ENCODE results near the gene PRM2.
A peak's percentile ranks its signal among the peaks of the same experiment; 100 is the strongest.
"Not testable (repeated sequence)": the region's sequence is repeated elsewhere in the genome, so short reads cannot be mapped to it uniquely, and the experiment has no call there.

Gene PRM2

DNA sequence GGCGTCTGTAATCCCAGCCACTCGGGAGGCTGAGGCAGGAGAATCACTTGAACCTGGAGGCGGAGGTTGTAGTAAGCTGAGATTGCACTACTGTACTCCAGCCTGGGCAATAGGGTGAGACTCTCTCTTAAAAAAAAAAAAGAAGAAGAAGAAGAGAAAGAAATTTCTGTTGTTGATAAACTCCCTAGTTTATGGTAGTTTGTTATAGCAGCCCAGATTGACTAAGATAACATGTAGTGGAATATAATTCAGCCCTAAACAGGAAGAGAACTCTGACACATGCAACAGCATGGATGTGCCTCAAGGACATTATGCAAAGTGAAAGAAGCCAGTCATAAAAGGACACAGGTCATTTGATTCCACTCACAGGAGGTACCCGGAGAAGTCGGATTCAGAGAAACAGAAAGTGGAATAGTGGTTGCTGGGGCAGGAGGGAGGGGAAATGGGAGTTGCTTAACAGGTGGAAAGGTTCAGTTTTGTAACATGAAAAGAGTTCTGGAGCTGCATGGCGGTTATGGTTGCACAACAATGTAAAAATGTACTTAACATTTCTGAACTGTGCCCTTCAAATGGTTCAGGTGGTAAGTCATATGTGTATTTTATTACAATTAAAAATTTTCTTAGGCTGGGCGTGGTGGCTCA is 30.8 kb upstream of the PRM2 start:
- DNase-seq, result no peak

DNA sequence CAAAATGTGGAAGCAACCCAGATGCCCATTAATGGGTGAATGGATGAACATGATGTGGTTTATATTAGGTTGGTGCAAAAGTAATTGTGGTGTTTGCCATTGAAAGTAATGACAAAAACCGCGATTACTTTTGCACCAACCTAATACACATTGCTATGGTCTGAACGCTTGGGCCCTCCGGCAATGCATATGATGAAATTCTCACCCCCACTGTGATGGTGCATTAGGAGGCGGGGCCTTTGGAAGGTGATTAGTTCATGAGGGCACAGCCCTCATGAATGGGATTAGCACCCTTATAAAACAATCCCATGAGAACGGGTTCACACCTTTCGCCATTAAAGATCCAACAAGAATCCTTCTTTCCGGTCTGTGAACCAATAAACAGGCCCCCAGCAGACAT is 30.1 kb upstream of the PRM2 start:
- DNase-seq, result no peak

DNA sequence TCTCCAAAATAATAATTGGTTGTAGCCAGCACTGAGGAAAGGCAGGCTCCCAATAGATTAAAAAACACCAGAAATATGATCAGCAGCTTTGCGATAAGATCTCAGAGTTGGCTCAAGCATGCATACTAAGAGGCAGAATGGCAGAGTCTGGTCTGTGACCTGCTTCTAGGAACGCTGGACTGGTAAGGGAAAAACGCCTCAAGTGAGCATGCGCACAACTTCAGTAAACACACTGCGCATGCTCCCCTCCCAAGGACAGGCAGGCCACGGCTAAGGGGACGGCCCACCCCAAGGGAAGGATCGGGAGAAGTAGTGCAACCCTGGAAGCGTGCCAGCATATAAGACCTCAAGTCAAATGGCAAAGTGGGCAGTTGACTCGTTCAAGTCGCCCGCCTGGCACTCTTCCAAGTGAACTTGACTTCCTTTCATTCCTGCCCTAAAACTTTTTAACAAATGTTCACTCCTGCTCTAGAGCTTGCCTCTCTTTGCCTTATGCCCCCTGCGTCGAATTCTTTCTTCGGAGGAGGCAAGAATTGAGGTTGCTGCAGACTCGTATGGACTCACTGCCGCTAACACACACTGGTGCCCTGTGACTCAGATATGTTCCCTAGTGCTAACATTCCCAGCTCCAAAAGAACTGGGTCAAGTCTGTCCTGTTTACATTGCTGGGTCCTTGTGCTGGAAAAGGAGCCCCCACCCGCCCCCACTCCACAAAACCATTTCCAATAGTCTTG is 27.3 kb upstream of the PRM2 start:
- no peak for DNase-seq

DNA sequence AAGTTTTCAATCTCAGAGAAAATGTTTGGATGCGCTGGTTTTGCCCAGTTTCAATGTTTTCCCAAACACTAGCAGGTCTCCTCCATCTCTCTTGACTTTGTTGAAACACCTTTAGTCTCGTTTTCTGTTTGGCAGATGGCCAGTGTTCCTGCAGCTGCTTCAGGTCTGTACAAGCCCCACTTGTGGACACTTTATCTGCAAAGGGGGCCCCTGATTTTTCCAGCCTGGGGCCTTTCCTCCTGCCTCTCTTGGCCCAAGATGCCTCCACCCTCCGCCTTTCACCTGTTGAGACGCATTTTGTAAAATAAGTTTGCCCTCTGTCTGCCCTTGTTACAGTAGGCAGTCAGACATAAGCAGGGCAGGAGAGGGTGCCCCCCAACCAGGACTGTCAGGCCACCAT is 26.7 kb upstream of the PRM2 start:
- no peak for DNase-seq

DNA sequence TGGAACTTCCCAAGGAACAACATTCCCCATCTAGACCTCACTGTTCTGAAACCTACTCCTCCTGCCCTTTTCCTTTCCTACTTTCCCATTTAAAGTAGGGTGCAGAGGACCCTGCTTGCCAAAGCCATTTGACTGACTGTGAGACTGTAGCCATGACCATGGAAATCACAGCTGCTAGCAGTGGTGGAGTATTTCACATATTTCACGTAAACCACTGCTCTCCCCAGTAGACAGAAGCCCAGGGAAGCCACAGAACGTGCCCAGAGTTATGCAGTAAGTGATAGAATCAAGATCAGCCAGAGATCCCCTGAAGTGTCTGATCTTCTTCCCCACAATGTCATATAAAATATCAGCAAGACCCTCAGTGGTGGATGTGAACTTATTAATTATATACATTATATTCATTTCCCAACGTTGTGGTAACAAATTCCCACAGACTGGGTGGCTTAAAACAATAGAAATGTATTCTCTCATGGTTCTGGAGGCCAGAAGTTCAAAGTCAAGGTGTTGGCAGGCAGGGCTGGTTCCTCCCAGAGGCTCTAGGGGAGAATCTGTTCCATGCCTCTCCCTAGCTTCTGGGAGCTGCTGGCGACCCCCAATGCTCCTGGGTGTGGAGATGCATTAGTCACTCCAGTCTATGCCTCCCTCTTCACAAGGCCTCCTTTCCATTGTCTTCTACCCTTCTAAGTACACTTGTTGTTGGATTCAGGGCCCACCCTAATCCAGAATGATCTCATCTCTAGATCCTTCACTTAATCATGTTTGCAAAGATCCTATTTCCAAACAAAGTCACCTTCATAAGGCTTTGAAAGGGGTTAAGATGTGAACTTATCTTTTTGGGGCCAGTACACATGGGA is 25.6 kb upstream of the PRM2 start:
- DNase-seq, result no peak

DNA sequence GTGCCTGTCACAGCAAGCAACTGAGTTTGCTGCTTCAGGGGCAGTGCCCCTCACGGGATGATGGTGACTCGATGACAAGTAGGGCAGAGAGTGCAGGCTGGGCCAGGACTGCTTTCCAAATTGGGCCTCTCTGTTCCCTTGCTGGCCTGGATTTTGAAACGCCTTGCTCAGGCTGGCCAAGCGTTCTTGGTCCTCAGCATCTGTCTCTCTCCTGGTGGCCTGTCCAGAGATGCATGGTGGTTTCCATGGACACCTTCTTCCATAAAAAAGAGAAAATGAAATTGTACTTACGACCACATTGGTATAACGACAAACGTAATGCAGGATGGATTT is 24.2 kb upstream of the PRM2 start:
- DNase-seq, result no peak

DNA sequence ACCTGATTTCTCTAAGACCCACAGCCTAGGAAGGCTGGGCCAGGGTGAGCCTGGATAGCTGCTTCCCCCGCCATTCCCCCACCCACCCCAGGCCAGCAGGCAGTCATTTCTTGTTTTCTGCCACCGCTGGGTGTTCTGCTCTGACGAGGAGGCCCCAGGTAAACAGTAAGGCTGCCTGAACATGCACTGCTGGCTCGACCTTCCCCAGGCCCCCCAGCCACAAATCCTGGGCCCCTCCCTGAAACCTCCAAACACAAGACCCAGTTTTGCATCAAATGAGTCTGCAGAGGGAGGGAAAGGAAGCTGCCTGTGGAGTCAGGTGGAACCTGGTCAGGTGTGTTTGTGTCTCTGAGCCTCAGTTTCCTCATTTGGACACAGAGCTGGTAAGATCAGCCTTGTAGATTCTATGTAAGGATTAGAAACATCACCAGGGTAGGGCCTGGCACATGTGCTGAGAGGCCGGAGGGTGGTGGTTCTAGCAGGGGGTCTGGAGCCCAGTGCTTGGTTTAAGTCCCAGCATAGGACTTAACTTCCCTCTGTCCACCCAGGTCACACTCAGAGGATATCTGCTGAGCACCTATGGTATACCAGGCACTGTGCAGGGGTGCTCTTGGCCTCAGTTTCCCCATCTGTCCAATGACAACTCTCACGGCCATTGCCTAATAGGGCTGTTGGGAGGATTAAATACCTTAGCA is 23.7 kb upstream of the PRM2 start:
- DNase-seq, result no peak

DNA sequence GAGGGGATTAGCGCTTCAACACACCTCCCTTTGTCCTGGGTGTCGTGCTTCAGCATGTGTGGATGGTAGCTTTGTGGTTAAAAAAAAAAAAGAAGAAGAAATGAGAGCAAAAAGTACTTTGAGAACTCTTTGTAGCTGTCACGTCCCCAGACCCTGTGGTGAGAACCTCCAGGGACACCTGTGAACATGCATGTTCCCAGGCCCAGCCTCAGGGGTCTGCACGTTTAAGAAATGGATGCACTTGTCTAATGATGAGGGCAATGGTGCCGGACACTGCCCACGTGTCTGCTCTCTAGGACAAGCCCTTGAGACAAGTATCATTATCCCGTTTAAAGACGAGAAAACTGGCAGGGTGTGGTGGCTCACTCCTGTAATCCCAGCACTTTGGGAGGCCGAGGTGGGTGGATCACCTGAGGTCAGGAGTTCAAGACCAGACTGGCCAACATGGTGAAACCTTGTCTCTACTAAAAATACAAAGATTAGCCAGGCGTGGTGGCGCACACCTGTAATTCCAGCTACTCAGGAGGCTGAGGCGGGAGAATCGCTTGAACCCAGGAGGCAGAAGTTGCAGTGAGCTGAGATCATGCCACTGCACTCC is 22.8 kb upstream of the PRM2 start:
- not testable (repeated sequence) for DNase-seq

DNA sequence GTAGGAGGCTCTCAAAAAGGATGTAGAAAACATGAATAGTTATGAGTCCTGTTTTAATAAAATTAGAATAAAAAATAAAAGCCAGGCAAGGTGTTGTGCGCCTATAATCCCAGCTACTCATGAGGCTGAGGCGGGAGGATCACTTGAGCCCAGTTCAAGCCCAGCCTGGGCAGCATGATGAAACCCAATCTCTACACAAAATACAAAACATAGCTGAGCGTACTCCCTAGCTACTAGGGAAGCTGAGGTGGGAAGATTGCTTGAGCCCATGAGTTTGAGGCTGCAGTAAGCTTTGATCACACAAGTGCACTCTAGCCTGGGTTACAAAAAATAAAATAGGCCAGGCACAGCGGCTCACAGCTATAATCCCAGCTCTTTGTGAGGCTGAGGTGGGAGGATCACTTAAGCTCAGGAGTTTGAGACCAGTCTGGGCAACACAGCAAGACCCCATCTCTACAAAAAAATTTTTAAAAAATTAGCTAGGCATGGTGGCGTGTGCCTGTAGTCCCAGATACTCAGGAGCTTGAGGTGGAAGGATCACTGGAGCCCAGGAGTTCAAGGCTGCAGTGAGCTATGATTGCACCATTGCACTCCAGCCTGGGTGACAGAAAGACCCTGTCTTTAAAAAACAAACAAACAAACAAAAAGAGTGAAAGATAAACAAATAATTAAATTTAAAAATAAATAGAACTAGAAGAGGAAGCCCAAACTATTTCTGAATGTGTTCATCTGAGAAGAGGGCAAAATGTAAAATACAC is 22.0 kb upstream of the PRM2 start:
- no peak for DNase-seq

DNA sequence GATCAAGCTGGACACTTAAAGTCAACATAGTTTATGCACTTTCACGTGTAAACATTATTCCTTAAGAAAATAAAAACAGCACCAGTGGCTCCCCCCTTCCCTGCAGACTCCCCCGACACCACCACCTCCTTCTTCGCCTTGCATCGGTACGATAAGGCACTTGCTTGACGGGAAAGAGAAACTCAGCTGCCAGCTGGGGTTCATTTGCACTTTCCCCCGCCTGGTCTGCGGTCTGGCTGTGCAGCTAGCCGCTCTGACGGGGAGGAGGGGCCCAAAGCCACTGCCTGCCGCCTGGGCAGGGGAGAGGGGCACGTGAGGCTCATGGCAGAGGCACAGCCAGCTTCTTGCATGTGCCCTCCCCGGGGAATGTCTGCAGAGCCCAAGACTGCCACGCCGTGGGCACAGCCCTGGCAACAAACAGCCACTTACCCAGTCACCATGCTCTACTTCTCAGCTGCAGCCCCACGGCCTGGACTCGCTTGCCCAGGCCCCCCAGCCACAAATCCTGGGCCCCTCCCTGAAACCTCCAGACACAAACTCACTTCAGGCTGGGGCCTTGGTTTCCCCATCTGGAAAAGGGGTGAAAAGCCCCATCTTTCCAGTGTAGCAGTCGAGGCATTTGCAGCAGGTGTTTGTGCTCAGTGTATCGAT is 21.3 kb upstream of the PRM2 start:
- DNase-seq, result peak; percentile 53 to 62

DNA sequence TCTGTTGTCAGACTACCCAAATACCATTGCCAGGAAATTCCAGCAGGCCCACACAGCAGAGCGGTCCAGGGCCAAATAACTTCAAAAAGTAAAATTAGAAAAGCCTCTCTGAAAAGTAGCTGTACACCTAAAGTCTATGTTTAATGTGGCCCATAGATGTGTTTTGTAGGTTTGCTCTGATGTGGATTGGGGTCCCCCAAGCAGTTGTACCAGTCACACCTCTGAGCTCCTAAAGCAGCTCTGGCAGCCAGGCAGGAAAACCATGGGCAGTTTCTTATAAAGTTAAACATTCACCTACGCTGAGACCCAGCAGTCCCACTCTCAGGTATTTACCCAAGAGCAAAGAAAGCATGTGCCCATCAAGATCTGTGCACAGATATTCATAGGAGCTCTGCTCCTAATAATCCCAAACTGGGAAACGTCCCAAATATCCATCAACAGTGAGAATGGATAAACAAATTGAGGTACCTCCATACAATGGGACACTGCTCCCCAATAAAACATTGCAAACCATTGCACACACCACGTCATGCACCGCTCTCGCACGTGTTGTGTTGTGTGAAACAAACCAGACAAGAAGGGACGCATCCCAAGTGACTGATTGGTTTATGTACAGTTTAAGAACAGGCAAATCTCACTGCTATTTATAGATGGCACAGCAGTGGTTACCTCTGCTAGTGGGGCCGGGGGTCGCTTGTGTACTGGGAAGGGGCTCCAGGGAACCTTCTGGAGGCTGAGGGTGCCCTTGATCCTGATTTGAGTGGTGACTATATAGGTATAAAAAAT is 20.6 kb upstream of the PRM2 start:
- no peak for DNase-seq

DNA sequence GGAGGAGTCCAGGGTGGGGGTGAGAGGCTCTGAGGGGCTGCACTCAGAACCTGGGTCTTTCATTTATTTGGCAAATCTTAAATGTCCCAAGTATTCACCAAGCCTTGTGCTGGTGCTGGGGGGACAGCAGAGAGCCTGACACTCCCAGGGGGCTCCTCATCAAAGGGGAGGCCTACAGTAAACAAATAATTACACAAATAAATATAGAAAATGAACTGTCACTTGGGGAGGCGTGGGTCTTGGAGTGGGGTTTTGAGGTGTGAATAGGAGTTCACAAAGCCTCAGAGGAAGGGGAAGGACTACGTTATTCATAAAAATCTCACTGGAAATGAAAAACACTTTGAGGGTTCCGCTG is 20.0 kb upstream of the PRM2 start:
- DNase-seq, result no peak

DNA sequence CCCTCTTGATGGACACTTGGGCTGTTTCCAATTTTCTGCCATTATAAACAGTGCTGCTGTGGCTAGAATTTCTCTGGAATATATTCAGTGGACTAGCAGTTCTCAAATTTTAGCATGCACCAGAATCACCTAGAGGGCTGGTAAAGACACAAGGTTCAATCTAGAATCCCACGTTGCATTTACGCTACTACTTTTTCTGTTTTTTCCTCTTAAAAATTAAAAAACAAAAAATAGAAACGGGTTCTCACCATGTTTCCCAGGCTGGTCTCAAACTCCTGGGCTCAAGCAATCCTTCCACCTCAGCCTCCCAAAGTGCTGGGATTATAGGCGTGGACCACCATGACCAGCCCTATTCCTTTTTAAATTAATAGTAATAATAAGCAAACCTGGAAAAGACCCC is 19.4 kb upstream of the PRM2 start:
- no peak for DNase-seq

DNA sequence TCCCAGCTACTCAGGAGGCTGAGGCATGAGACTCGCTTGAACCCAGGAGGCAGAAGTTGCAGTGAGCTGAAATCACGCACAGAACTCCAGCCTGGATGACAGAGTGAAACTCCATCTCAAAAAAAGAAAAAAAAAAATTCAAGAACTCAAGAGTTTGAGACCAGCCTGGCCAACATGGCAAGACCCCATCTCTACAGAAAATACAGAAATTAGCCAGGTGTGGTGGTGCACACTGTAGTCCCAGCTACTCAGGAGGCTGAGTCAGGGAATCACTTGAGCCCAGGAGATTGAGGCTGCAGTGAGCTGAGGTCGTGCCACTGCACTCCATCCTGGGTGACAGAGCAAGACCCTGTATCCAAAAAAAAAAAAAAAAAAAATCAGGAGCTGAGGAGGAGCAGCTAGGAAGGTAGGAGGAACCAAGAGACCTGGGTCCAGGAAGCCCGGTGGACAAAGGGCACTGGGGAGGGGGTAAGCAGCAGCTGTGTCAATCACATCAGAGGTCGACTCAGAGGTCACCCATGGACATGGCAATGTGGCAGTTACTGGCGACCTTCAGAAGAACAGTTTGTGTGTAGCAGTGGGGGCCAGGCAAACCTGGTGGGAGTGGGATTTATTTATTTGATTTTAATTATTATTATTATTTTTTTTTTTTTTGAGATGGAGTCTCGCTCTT is 15.9 kb upstream of the PRM2 start:
- no peak for DNase-seq

DNA sequence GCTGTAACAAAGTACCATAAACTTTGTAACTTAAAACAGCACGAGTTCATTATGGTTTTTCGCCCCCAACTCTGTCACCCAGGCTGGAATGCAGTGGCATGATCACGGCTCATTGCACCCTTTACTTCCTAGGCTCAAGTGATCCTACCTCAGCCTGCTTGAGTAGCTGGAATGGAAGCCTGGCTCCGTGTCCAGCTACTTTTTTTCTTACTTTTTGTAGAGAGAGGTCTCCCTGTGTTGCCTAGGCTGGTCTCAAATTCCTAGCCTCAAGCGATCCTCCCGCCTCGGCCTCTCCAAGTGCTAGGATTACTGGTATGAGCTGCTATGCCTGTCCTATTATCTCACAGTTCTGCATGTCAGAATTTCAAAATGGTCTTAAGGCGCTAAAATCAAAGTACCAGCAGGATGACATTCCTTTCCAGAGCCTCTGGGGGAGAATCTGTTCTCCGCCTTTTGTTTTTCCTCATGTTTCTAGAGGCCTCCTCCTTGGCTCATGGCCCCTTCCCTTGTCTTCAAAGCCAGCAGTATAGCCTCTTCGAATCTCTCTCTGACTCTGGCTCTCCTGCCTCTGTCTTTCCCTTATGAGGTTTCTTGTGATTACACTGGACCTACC is 14.9 kb upstream of the PRM2 start:
- no peak for DNase-seq

DNA sequence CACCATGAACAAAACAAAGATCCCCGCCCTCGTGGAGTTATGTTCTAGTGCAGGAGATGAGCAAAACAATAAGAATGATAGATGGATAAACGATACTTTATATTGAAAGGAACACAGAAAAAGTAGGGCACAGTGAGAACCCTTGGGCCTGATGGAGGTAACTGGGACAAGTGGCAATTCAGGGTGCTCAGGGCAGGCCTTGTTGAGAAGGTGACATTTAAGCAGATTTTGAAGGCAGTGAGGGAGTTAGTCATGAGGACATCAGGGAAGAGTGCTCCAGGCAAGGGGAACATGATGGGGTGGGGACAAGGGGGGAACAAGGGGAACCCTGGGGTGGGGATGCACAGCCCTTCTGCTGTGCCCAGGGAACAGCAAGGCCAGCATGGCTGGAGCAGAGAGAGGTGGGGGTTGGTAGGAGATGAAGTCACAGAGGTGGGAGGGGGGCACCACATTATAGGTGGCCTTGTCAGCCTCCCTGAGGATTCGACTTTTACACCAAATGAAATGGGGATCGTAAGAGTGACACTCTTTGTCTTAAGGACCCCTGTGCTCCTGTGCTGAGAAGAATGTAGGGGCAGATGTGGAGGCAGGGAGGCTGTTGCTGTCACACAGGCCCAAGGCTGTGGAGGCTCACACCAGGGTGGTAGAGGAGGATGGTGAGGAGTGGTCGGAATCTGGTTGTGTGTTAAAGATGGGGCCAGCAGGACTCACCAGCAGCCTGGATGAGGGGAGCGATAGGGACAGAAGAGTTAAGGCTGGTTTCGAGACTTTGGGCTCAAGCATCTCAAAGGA is 14.0 kb upstream of the PRM2 start:
- no peak for DNase-seq

DNA sequence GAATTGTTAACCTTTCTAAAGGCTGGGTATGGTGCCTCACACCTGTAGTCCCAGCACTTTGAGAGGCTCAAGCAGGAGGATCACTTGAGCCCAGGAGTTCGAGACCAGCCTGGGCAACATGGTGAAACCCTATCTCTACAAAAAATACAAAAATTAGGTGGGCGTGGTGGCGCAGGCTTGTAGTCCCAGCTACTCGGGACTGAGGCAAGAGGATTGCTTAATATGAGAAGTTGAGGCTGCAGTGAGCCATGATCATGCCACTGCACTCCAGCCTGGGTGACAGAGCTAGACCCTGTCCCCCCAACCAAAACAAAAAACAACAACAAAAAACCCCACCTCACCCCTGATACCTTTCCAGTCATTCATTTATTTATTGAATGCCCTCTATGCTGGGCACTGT is 13.4 kb upstream of the PRM2 start:
- not testable (repeated sequence) for DNase-seq

DNA sequence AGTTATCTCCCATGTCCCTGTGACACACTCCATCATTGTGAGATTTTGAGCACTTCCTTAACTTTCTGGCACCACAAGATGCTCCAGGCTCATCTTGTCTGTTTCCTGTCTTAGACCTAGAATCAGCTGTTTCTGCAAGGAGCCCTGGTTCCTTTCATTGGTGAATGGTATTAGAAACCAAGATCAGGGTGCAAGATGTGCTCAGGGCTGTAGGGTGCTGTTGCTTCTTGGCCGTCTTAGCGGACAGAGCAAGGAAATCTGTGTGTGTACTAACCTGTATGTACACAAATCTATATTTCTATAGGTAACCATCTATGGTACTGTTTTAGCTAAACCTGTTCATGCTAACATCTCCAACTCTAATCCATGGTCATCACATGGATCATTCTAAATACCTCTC is 12.9 kb upstream of the PRM2 start:
- no peak for DNase-seq

DNA sequence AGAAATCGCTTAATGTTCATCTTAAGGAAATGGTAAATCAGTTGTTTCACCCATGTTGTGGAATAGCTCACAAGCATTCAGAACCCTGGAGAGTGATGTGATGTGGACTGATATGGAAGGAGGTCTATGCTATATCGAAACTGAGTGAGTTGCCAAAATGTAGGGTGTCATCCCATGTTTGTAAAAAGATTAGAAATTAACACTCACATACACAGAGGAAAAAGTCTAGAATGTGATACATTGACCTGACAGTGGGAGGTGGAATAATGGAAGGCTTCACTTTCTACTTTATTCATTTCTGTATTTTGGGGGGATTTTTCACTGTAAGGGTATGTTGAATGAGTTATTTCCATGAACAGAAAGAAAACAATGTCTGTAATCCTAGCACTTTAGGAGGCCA is 9.6 kb upstream of the PRM2 start:
- DNase-seq, result no peak

All from activated CD4-positive, alpha-beta T cell treated with anti-CD3 and anti-CD28 coated beads for 4 hours (primary cell).